Muscle layer of duodenum (tissue), 2 donors: ENCODE measurements around the gene SLIT1.
"Not testable (repeated sequence)": the region's sequence is repeated elsewhere in the genome, so short reads cannot be mapped to it uniquely, and the experiment has no call there.

Experiments used
- H3K27ac ChIP-seq: one replicate; pipeline ENCODE4 v1.7.0; 2013; ENCODE audit warnings: mild to moderate bottlenecking, low read length
- H3K27me3 ChIP-seq: one replicate; pipeline ENCODE4 v1.7.0; 2013; ENCODE audit warnings: low read depth, mild to moderate bottlenecking, control low read depth, low read length
- H3K36me3 ChIP-seq, 2 donors: one replicate each; pipeline ENCODE4 v1.7.0; 2013; ENCODE audit warnings: low read length in 2 of 2, control low read depth in 1 of 2, mild to moderate bottlenecking in 1 of 2; ENCODE audit not compliant: insufficient read depth in 2 of 2, control insufficient read depth in 1 of 2
- H3K4me1 ChIP-seq, 2 donors: one replicate each; pipeline ENCODE4 v1.7.0; 2013; ENCODE audit warnings: low read length in 2 of 2, mild to moderate bottlenecking in 2 of 2, control low read depth in 1 of 2, moderate library complexity in 1 of 2; ENCODE audit not compliant: insufficient read depth in 2 of 2, control insufficient read depth in 1 of 2
- H3K4me3 ChIP-seq, 2 donors: one replicate each; pipeline ENCODE4 v1.7.0; 2013; ENCODE audit warnings: low read length in 2 of 2, low read depth in 1 of 2, mild to moderate bottlenecking in 1 of 2
- H3K9me3 ChIP-seq, 2 donors: one replicate each; pipeline ENCODE4 v1.7.0; 2013; ENCODE audit warnings: low read length in 2 of 2, control low read depth in 1 of 2, mild to moderate bottlenecking in 1 of 2; ENCODE audit not compliant: control insufficient read depth in 1 of 2
- donor health status: healthy.

The SLIT1 gene

GRCh38 chr10:97089209-97089870 is 96.4 kb downstream of the SLIT1 start:
- Histone ChIP-seq H3K36me3 (no peaks in the 10 kb centered on the region), H3K4me1 (no peaks in the 10 kb centered on the region), H3K27me3 (peaks cover 3% of the 10 kb centered on the region), H3K9me3 (peaks cover 0 to 6% of the 10 kb centered on the region in 2 donors), H3K4me3 (no peak overlapping the region), H3K27ac (no peak overlapping the region)

- Histone ChIP-seq H3K27ac (no peak overlapping the region), H3K36me3 (no peaks in the 10 kb centered on the region), H3K4me3 (no peak overlapping the region), H3K9me3 (no peaks in the 10 kb centered on the region), H3K27me3 (peaks cover 3% of the 10 kb centered on the region), H3K4me1 (no peaks in the 10 kb centered on the region)
These were observed 98.5 kb downstream of the SLIT1 start for GRCh38 chr10:97087296-97087695.

DNA sequence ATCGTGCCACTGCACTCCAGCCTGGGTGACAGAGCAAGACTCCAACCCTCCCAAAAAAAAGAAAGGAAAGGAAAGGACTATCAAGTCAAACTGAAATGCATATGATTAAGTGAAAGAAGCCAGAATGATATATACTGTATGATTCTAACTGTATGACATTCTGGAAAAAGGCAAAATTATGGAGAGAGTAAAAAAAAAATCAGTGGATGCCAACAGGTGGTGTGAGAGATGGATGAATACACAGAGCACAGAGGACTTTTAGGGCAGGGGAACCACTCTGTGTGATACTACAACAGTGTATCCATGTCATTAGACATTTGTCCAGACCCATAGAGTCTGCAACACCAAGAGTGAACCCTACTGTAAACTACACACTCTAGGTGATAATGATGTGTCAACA is 99.2 kb downstream of the SLIT1 start:
- Histone ChIP-seq H3K27me3 (peaks cover 3% of the 10 kb centered on the region), H3K4me1 (no peaks in the 10 kb centered on the region), H3K4me3 (no peak overlapping the region), H3K9me3 (no peaks in the 10 kb centered on the region), H3K27ac (no peak overlapping the region), H3K36me3 (no peaks in the 10 kb centered on the region)

GRCh38 chr10:97083228-97083829 is 102.4 kb downstream of the SLIT1 start:
- no peaks in the 10 kb centered on the region for H3K9me3 ChIP-seq
- no peak overlapping the region for H3K27ac ChIP-seq
- peaks cover 3% of the 10 kb centered on the region for H3K27me3 ChIP-seq
- no peak overlapping the region for H3K4me3 ChIP-seq
- no peaks in the 10 kb centered on the region for H3K36me3 ChIP-seq
- no peaks in the 10 kb centered on the region for H3K4me1 ChIP-seq

DNA sequence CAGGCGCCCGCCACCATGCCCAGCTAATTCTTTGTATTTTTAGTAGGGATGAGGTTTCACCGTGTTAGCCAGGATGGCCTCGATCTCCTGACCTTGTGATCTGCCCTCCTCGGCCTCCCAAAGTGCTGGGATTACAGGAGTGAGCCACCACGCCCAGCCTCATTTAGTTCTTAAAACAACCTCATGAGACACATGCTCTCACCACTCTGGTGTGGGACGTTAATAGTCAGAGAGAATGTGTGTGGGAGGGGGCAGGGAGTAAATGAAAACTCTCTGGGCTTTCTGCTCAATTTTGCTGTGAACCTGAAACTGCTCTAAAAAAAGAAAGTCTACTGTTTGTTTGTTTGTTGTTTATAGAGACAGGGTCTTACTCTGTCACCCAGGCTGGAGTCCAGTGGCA is 103.2 kb downstream of the SLIT1 start:
- not testable (repeated sequence) for H3K27me3 ChIP-seq, H3K36me3 ChIP-seq, H3K4me1 ChIP-seq, H3K27ac ChIP-seq, H3K4me3 ChIP-seq, H3K9me3 ChIP-seq

GRCh38 chr10:97081621-97082235 is 104.0 kb downstream of the SLIT1 start:
- no peak overlapping the region for H3K4me3 ChIP-seq
- no peaks in the 10 kb centered on the region for H3K4me1 ChIP-seq
- no peaks in the 10 kb centered on the region for H3K27me3 ChIP-seq
- no peaks in the 10 kb centered on the region for H3K36me3 ChIP-seq
- H3K9me3 ChIP-seq: no peaks in the 10 kb centered on the region
- no peak overlapping the region for H3K27ac ChIP-seq

DNA sequence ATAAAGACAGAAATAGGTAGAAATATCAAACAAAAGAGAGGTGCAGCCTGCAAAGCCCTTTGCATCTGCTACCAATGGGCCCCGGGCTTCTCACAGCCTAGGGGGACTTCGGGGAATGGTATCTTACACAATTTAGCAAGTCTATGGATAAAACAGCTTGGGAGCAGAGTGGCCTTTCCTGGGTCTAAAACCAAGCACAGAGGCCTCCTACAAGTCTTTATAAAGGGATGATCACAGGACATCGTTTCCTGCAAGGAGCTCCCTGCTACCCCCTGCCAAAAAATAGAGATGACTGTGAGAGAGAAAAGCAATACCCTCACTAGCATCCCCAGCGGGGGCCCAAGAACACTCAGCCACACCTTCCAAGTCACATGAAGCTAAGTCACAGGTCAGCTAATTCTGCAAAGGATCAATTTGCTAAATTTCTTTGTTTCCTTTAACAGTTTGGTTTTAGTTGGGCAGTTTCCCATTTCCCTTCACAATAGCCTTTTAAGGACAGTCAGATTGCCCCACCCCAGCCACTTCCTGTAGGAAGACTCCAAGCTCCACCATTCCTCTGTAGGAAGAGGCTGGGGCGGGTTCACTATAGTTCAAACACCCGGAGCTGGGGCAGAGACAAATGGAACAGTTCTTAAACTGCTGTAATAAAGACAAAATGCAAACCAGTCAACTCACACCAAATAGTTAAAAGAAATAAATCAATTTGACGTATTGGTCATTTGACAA is 105.5 kb downstream of the SLIT1 start:
- no peaks in the 10 kb centered on the region for H3K4me1 ChIP-seq
- H3K9me3 ChIP-seq: no peaks in the 10 kb centered on the region
- no peak overlapping the region for H3K4me3 ChIP-seq
- H3K36me3 ChIP-seq: no peaks in the 10 kb centered on the region
- H3K27ac ChIP-seq: no peak overlapping the region
- no peaks in the 10 kb centered on the region for H3K27me3 ChIP-seq

DNA sequence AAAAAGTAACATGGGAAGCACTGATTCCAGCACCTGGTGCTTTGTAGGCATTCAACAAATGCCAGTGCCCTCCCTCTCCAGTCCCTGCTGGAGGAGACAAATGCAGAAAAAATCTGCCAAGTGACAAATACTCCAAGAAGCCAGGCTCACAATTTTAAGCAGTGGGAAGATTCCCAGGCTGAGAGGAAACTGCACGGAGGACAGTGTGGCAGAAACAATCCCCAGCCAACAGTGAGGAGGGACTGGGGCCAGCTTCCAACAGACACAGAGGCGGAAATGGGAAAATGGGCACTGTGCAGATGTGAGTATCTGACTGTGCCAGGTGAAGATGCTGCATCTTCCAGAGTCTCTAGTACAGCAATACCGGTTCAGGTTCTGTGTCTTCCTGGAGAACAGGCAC is 106.3 kb downstream of the SLIT1 start:
- Histone ChIP-seq H3K27ac (no peak overlapping the region), H3K4me1 (no peaks in the 10 kb centered on the region), H3K4me3 (no peak overlapping the region), H3K27me3 (no peaks in the 10 kb centered on the region), H3K9me3 (no peaks in the 10 kb centered on the region), H3K36me3 (no peaks in the 10 kb centered on the region)

GRCh38 chr10:97078938-97079445 is 106.8 kb downstream of the SLIT1 start:
- Histone ChIP-seq H3K27me3 (no peaks in the 10 kb centered on the region), H3K27ac (no peak overlapping the region), H3K36me3 (no peaks in the 10 kb centered on the region), H3K4me3 (no peak overlapping the region), H3K9me3 (no peaks in the 10 kb centered on the region), H3K4me1 (no peaks in the 10 kb centered on the region)

- Histone ChIP-seq H3K27ac (no peak overlapping the region), H3K27me3 (no peaks in the 10 kb centered on the region), H3K4me3 (no peak overlapping the region), H3K4me1 (no peaks in the 10 kb centered on the region), H3K9me3 (no peaks in the 10 kb centered on the region), H3K36me3 (no peaks in the 10 kb centered on the region)
These were observed 107.4 kb downstream of the SLIT1 start for GRCh38 chr10:97078261-97078937.

DNA sequence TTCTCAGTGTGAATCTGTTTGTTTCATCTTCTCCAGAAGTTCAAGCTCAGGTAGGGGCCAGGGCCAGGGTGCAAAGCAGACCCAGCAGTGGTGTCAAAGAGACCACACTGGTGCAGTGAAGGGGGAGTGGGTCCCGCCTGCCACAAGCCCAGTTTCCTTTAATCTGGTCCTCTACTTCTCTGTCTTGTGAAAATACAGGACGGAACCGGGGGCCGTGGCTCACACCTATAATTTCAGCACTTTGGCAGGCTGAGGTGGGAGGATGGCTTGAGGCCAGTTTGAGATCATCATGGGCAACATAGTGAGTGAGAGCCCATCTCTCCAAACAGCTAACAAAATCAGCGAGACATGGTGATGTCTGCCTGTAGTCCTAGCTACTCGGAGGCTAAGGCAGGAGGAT is 109.0 kb downstream of the SLIT1 start:
- Histone ChIP-seq H3K27me3 (no peaks in the 10 kb centered on the region), H3K4me1 (no peaks in the 10 kb centered on the region), H3K36me3 (no peaks in the 10 kb centered on the region), H3K4me3 (no peak overlapping the region), H3K27ac (no peak overlapping the region), H3K9me3 (no peaks in the 10 kb centered on the region)
